CD4-positive, alpha-beta T cell treated with Interleukin-2 at 100 ng/mL for 4 hours (primary cell): ENCODE measurements around the gene KRTAP12-1.
"Not testable (repeated sequence)": the region's sequence is repeated elsewhere in the genome, so short reads cannot be mapped to it uniquely, and the experiment has no call there.

Source experiments
- DNase-seq: peaks from one replicate; pipeline ENCODE4 v3.0.0-alpha.2; 2020; ENCODE audit warnings: low spot score

The KRTAP12-1 gene

GRCh38 chr21:44697811-44698734 is 16.1 kb upstream of the KRTAP12-1 start:
- no peak for DNase-seq

GRCh38 chr21:44697172-44697810 is 15.3 kb upstream of the KRTAP12-1 start, which contains the start of gene KRTAP10-12:
TSS of gene KRTAP10-12 (plus strand) at chr21:44697172. CDS start at chr21:44697202, 30 bp downstream.
- not testable (repeated sequence) for DNase-seq

GRCh38 chr21:44696572-44696971 is 14.6 kb upstream of the KRTAP12-1 start:
- no peak for DNase-seq

- DNase-seq = no peak
Observed at GRCh38 chr21:44695641-44696040, 13.7 kb upstream of the KRTAP12-1 start.

GRCh38 chr21:44695184-44695583 is 13.2 kb upstream of the KRTAP12-1 start:
- no peak for DNase-seq

- no peak for DNase-seq
Observed at GRCh38 chr21:44694776-44695175, 12.8 kb upstream of the KRTAP12-1 start.

- DNase-seq = no peak
Observed at GRCh38 chr21:44692798-44693512, 11.0 kb upstream of the KRTAP12-1 start.

- no peak for DNase-seq
Observed at GRCh38 chr21:44691686-44692085, 9.7 kb upstream of the KRTAP12-1 start.

- not testable (repeated sequence) for DNase-seq
Observed at GRCh38 chr21:44689740-44690139, 7.8 kb upstream of the KRTAP12-1 start.

- DNase-seq = no peak
Observed at GRCh38 chr21:44687671-44688070, 5.7 kb upstream of the KRTAP12-1 start.

GRCh38 chr21:44686843-44687561 is 5.0 kb upstream of the KRTAP12-1 start:
- no peak for DNase-seq

- no peak for DNase-seq
Observed at GRCh38 chr21:44686000-44686781, 4.2 kb upstream of the KRTAP12-1 start.

GRCh38 chr21:44685050-44685449 is 3.1 kb upstream of the KRTAP12-1 start:
- DNase-seq = not testable (repeated sequence)

GRCh38 chr21:44684483-44684882 is 2.5 kb upstream of the KRTAP12-1 start:
- no peak for DNase-seq

GRCh38 chr21:44684077-44684476 is 2.1 kb upstream of the KRTAP12-1 start:
- no peak for DNase-seq

- no peak for DNase-seq
Observed at GRCh38 chr21:44682580-44683151, 703 bp upstream of the KRTAP12-1 start.

- DNase-seq = no peak
Observed at GRCh38 chr21:44681152-44681551, 811 bp downstream of the KRTAP12-1 start.

- DNase-seq = no peak
Observed at GRCh38 chr21:44677881-44678280, 4.1 kb downstream of the KRTAP12-1 start.

GRCh38 chr21:44671911-44672310 is 10.1 kb downstream of the KRTAP12-1 start:
- DNase-seq = no peak

GRCh38 chr21:44670642-44671432 is 11.1 kb downstream of the KRTAP12-1 start:
- DNase-seq = no peak
